IMR-90 (cell line): ENCODE measurements around the gene KDM8.

ENCODE experiments used
- CTCF ChIP-seq: conservative IDR thresholded peaks from 2 replicates; pipeline ENCODE4 v1.5.1; 2012; ENCODE audit warnings: mild to moderate bottlenecking, low read depth, low read length, improper control_type of control experiment
- POLR2A ChIP-seq: IDR thresholded peaks from 2 replicates; pipeline ENCODE4 v1.6.1; 2012; ENCODE audit warnings: mild to moderate bottlenecking, low read depth, low read length

GRCh38 chr16:27204312-27204915, 1.1 kb downstream of the KDM8 start:
- no peak for TF ChIP-seq CTCF
- TF ChIP-seq POLR2A, result no peak
